Smooth muscle cell (in vitro differentiated cells): ENCODE results near the gene FAT2. TPM values are rescaled to one million over a fixed set of nuclear protein-coding genes. Genes with fewer than 3 reads are reported as not detected.

ENCODE experiments used
- DNase-seq: peaks from one replicate; lab custom pipeline; 2025; ENCODE audit not compliant: unreplicated experiment; lab: John Stamatoyannopoulos, UW
- H2AFZ ChIP-seq: fragments of 200-600 bp; sonication (generic); 2 replicates; pipeline ENCODE4 v1.6.0; 2016; ENCODE audit warnings: antibody characterized with exemption, low read depth, mild to moderate bottlenecking
- H3F3A ChIP-seq: fragments of 200-600 bp; sonication (generic); 2 replicates; pipeline ENCODE4 v1.6.0; 2017; ENCODE audit warnings: antibody characterized with exemption, low read depth
- H3K27ac ChIP-seq: fragments of 200-600 bp; sonication (generic); 2 replicates; pipeline ENCODE4 v1.5.1; 2016; ENCODE audit warnings: low read depth, mild to moderate bottlenecking
- H3K27me3 ChIP-seq: fragments of 200-600 bp; sonication (generic); 2 replicates; pipeline ENCODE4 v1.6.1; 2016; ENCODE audit warnings: low read depth, mild to moderate bottlenecking
- H3K36me3 ChIP-seq: fragments of 200-600 bp; sonication (generic); 2 replicates; pipeline ENCODE4 v1.5.1; 2016; ENCODE audit warnings: low read depth
- H3K4me1 ChIP-seq: fragments of 200-600 bp; sonication (generic); 2 replicates; pipeline ENCODE4 v1.5.1; 2016; ENCODE audit warnings: low read depth
- H3K4me2 ChIP-seq: fragments of 200-600 bp; sonication (generic); 2 replicates; pipeline ENCODE4 v1.6.0; 2016; ENCODE audit warnings: mild to moderate bottlenecking
- H3K4me3 ChIP-seq: fragments of 200-600 bp; sonication (generic); 2 replicates; pipeline ENCODE4 v1.5.1; 2016; ENCODE audit warnings: mild to moderate bottlenecking
- H3K79me2 ChIP-seq: fragments of 200-600 bp; sonication (generic); 2 replicates; pipeline ENCODE4 v1.6.0; 2016; ENCODE audit warnings: low read depth, mild to moderate bottlenecking
- H3K9ac ChIP-seq: fragments of 200-600 bp; sonication (generic); 2 replicates; pipeline ENCODE4 v1.6.0; 2016; ENCODE audit warnings: low read depth
- H3K9me3 ChIP-seq: fragments of 200-600 bp; sonication (generic); replicated peaks from 2 replicates; pipeline ENCODE4 v1.5.1; 2016; ENCODE audit warnings: low read depth
- H4K20me1 ChIP-seq: fragments of 200-600 bp; sonication (generic); 2 replicates; pipeline ENCODE4 v1.6.0; 2016; ENCODE audit warnings: low read depth
- WGBS: methylation state at CpG from one replicate; pipeline ENCODE4 v1.1.7; 2016; ENCODE audit warnings: low lambda C conversion rate; 5-methylcytosine and 5-hydroxymethylcytosine counted together
- polyA plus RNA-seq: library from polyadenylated mRNA; unstranded; fragments of >200 nt; fragmentation: Nextera tagmentation; extraction: Ambion mirVana; gene quantifications from 2 replicates; pipeline ENCODE4 v1.2.1, GENCODE V29; 2016
- total RNA-seq: library from RNA; depleted of rRNA; stranded (reverse); fragments of >200 nt; gene quantifications from 2 replicates; pipeline ENCODE4 v1.2.3, GENCODE V29; 2014
- TF ChIP-seq, protein P1 (sequence below): fragments of 200-600 bp; sonication (generic); IDR thresholded peaks from 2 replicates; pipeline ENCODE4 v1.5.1; 2017; ENCODE audit warnings: borderline replicate concordance, mild to moderate bottlenecking, antibody characterized with exemption; ENCODE audit not compliant: insufficient read depth, poor library complexity, severe bottlenecking

Gene FAT2
- total and polyA plus RNA-seq, 2 experiments from 2014 or later = 0.65 to 10.1 TPM

DNA sequence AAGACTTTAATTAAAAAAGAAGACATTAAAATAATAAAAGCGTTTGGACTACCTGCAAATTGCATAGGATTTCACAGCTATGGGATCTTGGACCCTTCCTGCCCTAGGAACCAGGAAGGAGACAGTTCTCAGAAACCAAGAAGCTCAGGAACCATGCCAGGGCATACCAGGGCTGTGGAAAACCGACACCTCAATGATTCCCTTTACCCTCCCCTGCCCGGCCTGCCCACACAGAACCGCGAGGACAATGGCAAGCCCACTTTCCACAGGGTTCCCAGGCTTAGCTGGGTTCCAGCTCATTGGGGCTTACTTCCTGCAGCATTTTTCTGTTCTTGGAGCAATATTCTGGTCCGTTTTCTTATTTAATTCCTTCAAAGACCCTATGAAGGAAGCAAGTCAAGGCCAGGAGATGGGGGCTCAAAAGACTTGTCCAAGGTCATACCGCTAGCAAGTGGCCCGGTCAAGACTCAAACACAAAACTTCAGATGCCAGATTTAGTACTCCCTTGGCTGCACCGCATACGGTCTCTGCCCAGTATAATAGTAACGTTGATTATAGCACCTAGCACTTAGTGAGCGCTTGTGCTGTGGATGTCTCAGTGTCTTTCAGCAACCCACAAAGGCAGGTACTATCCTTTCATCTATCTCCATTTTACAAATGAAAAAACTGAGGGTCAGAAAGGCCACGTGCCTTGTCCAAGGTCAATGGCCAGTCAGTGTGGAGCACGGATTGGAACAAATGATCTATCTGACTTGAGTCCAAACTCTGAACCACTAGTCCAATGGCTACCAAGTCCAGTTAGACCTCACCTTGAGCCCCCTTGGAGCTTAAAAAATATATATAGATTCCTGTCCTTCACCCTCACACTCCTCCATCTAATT lies 6.8 kb downstream of the FAT2 start:
- H3K9me3 ChIP-seq = no peaks in the 10 kb centered on the region
- WGBS = 88% methylated on average over 14 of the region's 14 CpGs

DNA sequence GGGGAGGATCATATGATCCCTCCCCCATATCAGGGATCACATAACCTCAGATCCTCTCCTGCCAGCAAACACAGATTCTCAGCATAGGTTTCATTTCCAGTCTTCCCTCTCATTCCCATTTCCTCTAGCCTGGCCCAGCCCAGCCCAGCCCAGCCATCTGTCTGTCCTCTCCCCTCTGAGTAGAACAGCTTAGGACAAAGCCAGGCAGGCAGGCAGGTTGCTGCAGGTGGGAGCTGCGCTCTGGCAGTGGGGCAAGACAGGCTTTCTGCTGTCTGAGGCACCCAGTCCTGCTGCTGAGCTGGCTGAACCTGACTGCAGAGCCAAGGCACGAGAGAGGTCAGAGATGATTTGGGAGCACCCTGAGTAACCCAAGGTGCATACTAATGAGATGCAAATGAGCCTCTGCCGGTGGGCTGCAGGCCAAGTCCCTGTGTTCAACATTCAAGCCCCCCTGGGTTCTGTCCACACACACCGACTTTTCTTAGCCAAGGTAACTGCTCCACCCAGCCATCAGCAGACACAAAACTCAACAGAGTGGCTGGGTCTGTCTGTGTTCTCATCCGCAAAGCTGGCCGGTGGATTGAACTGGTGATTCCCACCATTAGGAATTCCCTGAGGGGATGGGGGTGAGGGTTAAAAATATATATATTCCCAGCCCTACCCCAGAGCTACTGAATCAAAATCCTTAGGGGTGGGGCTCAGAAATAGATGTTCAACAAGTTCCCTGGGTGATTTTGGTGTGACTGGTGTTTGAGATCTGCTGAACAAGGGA lies 9.1 kb downstream of the FAT2 start:
- no peaks in the 10 kb centered on the region for H4K20me1 ChIP-seq
- no peak overlapping the region for H3K27ac ChIP-seq
- H3K9ac ChIP-seq = no peak overlapping the region
- H3K9me3 ChIP-seq = no peaks in the 10 kb centered on the region
- DNase-seq = no peak
- no peak overlapping the region for H3K4me2 ChIP-seq
- WGBS = 60% methylated on average over 6 of the region's 6 CpGs
- no peak overlapping the region for H3K4me3 ChIP-seq
- H3K36me3 ChIP-seq = no peaks in the 10 kb centered on the region
- H3K27me3 ChIP-seq = peaks cover 59% of the 10 kb centered on the region
- TF ChIP-seq, protein P1, sequence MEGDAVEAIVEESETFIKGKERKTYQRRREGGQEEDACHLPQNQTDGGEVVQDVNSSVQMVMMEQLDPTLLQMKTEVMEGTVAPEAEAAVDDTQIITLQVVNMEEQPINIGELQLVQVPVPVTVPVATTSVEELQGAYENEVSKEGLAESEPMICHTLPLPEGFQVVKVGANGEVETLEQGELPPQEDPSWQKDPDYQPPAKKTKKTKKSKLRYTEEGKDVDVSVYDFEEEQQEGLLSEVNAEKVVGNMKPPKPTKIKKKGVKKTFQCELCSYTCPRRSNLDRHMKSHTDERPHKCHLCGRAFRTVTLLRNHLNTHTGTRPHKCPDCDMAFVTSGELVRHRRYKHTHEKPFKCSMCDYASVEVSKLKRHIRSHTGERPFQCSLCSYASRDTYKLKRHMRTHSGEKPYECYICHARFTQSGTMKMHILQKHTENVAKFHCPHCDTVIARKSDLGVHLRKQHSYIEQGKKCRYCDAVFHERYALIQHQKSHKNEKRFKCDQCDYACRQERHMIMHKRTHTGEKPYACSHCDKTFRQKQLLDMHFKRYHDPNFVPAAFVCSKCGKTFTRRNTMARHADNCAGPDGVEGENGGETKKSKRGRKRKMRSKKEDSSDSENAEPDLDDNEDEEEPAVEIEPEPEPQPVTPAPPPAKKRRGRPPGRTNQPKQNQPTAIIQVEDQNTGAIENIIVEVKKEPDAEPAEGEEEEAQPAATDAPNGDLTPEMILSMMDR = no peak
- no peaks in the 10 kb centered on the region for H3F3A ChIP-seq
- H3K4me1 ChIP-seq = no peaks in the 10 kb centered on the region
- no peaks in the 10 kb centered on the region for H3K79me2 ChIP-seq
- no peak overlapping the region for H2AFZ ChIP-seq

More for the DNA sequence above, 6.8 kb downstream of the FAT2 start:
- Histone ChIP-seq H3K4me2 (no peak overlapping the region), H4K20me1 (no peaks in the 10 kb centered on the region), H3F3A (no peaks in the 10 kb centered on the region), H3K36me3 (no peaks in the 10 kb centered on the region), H3K4me3 (no peak overlapping the region), H3K79me2 (no peaks in the 10 kb centered on the region), H3K9ac (no peak overlapping the region), H2AFZ (no peak overlapping the region), H3K27ac (no peak overlapping the region), H3K27me3 (peaks cover 62% of the 10 kb centered on the region), H3K4me1 (no peaks in the 10 kb centered on the region)
- TF ChIP-seq, protein P1 = no peak
- no peak for DNase-seq

DNA sequence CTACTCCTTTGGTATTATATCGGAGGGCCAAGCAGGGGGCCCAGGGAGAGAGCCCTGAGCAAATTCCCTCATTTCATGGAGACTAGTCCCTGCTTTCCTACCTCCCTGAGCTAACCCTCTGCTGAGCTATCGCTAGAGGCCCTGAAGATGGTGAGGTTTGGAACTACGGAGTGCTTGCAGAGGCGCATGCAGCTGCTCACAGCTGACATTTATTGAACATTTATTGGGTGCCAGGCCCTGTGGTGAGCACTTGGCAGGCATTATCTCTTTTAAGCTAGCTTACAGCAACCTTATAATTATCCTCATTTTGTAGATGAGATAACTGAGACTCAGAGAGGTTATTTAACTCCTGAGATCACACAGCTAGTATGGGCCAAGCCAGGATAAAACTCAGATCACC lies 9.8 kb downstream of the FAT2 start:
- TF ChIP-seq, protein P1 = no peak
- no peaks in the 10 kb centered on the region for H3K36me3 ChIP-seq
- H3K79me2 ChIP-seq = no peaks in the 10 kb centered on the region
- peaks cover 53% of the 10 kb centered on the region for H3K27me3 ChIP-seq
- H3K4me2 ChIP-seq = no peak overlapping the region
- no peaks in the 10 kb centered on the region for H3K4me1 ChIP-seq
- H3K4me3 ChIP-seq = no peak overlapping the region
- no peak overlapping the region for H3K9ac ChIP-seq
- 25% methylated on average over 4 of the region's 4 CpGs for WGBS
- H3F3A ChIP-seq = no peaks in the 10 kb centered on the region
- no peak for DNase-seq
- no peaks in the 10 kb centered on the region for H4K20me1 ChIP-seq
- H2AFZ ChIP-seq = no peak overlapping the region
- no peak overlapping the region for H3K27ac ChIP-seq
- H3K9me3 ChIP-seq = no peaks in the 10 kb centered on the region
